ENCODE results near the gene CYP46A1.

The CYP46A1 gene

GRCh38 chr14:99717682-99718013 is 33.5 kb downstream of the CYP46A1 start:
- no peak for DNase-seq

- DNase-seq, result no peak
Measured at GRCh38 chr14:99718031-99718810, 34.1 kb downstream of the CYP46A1 start.

GRCh38 chr14:99718811-99719192 is 34.7 kb downstream of the CYP46A1 start:
- DNase-seq, result no peak

DNA sequence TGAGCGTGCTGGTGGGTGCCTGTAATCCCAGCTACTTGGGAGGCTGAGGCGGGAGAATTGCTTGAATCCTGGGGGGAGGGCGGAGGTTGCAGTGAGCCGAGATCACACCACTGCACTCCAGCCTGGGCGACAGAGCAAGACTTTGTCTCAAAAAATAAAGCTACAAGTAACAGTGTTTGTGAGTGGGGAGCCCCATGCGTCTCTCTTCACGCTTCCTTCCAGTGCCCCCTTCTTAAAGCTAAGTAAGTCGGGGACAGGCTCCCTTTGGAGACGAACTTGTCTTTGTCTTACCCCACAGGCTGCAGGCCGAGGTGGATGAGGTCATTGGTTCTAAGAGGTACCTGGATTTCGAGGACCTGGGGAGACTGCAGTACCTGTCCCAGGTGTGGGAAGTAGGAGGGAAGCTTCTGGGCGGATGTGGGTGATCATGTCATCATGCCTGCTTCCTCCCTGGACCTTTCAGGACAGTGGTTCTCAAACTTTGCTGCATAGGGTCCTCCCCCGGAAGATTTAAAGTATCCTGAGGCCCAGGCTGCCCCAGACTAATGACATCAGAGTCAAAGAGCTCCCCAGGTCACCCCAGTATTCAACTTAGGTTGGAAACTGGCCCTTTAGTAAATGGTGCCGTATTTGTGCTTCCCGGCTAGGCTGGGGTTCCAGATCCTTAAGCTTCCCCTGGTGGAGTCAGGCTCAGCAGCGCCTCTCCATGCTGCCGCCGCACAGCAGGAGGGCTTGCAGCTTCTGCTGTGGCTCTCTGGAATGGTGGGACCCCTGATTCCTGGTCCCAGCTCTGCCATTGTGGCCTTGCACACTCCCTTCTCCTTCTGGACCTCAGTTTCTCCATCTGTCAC is 37.1 kb downstream of the CYP46A1 start:
- no peak for DNase-seq

DNA sequence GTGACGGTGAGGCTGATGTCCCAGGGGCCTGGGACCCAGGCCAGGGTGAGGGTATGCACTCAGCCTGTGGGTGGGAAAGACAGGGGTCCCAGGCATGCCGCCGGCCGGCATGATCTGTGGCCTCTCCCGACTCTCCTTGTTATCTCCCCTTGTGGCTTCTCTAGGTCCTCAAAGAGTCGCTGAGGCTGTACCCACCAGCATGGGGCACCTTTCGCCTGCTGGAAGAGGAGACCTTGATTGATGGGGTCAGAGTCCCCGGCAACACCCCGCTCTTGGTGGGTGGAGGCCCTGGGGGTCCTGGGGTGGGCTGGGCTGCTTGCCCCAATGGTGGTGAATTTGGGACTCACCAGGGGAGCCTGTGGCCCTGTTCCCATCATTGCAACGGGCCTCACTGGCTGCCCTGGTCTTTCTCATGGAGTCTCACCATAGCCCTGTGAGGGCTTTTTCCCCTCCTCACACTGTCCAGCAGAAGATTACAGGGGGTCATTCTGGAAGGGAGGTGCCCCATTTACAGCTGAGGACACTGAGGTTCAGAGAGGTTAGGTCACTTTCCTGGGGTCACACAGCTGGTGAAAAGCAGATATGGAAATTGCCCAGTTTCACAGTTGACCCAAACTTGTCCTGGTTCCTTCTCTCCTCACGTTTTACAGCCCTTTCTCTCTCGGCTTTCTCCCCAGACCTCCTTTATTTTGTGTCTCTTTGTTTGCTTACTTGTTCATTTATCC is 37.9 kb downstream of the CYP46A1 start:
- no peak for DNase-seq

DNA sequence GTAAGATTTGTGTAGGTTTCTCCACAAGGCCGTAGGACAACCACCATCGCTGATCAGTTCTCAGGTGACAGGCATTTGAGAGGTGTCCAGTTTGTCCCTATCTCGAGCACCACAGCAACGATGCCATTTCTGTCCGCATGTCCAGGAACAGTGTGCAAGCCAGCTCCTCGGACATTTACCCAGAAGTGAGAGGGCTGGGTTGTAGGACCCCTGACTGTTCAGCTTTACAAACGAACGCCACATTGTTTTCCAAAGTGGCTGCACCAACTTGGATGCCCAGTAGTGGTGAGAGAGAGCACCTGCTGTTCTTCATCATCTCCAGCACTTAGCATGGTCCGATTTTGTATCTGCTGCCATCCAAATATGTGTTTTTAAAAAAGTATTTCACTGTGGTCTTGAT is 38.6 kb downstream of the CYP46A1 start:
- no peak for DNase-seq

DNA sequence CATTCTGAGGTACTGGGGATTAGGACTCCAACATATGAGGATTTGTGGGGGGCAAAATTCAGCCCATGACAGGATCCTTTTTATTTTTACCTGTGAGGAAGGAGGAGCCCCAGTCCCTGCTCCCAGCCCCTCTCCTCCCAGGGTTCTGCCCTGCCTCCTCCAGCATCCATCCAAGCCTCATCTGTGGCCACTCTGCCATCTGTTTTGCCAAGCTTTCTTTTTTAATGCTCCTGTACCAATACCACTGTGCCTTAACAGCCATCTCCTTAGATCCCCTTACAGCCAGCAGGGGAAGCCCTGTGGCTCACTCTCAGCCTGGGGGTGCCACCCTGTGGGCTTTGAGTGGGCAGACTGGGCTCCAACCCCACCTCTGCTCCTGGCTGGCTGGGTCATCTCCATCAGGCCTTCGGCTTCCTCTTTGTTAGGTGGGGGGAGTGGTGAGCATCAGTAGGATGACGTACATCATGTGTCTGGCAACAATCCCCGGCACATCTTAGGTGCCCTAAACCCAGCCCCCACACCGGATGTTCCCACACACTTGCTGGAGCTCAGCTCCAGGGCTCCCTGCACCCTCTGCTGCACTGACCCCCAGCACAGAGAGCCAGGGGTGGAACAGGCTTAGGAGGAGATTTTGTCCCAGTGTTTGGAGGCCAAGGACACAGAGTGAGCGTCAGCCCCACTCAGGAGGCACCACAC is 40.2 kb downstream of the CYP46A1 start:
- DNase-seq, result no peak

DNA sequence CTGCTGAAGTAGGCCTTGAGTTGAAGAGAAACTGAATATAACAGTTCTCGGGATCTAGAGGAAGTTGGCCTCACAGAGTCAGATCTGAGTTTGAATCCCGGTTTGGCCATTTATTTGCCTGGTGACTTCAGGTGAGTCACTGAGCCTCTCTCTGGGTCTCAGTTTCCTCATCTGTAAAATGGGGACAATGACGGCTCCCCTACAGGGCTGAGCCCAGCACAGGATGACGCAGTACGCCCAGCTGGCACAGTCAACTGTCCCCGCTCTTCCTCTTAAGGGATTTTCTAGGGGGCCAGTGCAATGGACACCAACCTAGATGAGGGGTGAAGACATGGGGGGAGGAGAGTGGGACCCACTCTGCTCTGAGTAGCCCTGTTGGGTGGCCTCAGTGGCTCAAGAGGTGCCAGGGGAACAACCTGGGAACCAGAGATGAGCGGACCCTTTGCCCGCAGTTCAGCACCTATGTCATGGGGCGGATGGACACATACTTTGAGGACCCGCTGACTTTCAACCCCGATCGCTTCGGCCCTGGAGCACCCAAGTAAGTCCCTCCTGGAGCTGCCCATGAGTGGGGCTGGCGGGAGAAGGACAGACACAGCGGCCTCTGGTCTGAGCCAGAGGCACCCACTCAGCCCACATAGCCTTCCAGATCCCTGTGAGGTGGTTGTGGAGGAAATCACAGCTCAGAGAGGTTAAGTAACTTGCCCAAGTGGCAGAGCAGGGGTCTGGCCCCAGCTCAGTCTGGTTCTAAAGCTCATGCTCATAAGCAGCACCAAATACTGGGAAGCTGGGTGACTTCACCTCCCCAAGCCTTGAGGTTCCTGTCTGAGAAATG is 41.1 kb downstream of the CYP46A1 start:
- no peak for DNase-seq

DNA sequence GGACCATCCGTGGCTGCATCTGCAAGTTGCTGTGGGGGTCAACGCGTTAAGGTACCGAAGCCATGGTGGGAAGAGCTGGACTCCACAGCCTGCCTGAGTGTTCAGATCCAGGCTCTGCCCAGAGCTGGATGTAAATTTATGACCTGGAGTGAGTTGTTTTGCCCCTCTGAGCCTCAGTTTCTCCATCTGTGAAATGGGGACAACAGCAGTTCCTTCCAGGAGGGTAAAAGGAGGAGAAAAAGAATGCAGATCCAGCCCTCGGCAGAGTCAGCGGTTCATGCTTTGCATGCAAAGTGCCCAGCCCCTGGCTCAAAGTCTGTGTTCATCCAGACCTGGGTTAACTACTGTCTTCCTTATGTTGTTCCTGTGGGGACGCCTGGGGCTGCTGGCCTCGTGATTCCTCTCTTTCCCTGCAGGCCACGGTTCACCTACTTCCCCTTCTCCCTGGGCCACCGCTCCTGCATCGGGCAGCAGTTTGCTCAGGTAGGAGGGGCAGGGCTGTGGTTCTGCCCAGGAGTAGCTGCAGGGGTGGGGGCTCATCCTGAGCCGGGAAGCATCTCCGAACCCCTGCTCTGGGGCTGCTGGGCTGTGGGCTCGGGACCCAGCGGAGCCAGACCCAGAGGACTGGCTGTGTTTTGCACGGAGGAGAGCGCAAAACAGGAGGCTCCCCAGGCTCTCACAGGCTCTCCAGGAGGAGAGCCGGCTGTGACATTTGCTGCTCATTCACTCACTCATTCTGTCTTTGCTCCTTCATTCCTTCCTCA is 41.9 kb downstream of the CYP46A1 start:
- no peak for DNase-seq

GRCh38 chr14:99726538-99727095 is 42.5 kb downstream of the CYP46A1 start:
- DNase-seq, result no peak

DNA sequence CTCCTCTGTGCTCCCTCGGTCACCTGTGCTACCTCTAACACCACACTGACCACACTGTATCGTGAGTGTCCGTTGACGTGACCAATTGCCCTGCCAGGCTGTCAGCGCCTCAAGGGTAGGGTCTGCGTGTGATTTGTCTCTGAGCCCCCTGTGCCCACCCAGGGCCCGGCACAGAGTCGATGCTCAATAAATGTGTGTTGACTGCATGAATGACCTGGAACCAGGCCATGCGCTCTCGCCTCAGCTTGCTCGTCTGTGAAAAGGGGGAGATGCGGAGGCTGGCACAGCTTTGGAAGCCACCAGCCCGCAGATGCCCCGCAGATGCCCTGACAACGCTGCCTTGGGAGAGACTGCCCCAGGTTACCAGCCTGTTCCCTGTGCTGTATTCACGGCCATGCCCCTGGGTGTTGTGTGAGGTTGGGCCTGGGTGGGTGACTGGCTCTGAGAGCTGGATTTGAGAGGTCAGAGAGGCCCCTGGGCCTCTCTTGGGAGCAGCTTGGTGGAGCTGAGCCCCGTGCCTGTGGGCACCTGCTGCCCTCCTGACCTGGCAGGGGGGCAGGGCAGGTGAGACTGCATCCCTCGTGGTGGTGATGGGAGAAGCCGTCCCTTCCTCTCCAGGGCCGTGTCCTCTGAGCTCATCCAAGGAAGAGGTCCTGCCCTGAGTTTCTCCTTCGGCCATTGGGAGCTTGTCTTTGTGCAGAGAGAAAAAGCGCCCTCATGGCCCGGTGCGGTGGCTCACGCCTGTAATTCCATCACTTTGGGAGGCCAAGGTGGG is 43.2 kb downstream of the CYP46A1 start:
- no peak for DNase-seq

GRCh38 chr14:99728231-99728920 is 44.3 kb downstream of the CYP46A1 start:
- no peak for DNase-seq

GRCh38 chr14:99728981-99729451 is 44.9 kb downstream of the CYP46A1 start:
- no peak for DNase-seq

DNA sequence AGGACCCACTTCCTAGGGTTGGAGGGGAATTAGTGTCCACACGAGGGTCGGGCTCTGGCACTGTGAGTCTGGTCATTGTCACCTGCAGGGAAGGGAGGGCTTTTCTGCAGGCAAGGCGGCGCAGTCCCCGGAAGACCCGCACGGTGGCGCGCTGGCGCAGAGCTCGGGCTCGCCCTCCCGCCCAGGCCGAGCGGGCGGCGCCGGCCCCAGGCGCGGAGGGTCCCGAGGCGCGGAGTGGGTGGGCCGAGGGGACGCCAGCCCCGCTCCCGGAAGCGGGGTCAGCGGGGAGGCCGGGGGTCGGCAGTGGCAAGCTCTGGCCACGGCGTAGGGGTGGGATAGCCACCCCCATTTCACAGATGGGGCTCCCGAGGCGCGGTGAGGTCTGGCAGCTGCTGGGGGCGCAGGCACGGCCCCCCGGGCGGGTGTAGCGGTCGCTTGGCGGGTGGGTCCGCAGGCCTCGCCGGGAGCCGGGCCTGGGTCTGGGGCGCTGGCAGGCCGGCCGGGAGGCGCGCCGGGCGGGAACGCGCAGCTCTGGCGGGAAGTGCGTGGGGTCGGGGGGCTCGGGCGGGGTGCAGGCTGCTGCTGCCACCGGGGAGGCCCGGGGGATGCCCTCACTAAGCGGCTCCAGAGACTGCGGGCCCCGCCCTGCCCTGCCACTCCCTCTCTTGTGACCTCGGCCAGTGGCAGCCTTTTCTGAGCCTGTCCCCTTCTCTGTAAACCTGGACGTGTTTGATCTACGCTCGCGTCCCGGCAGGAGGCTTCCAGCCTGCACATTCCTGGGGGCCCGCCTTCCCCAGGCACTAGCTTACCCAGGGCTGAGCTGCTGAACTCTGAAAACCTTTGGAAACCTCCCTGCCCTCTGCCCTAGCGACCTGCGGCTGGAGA is 46.1 kb downstream of the CYP46A1 start:
- DNase-seq, result peak; percentile 58

DNA sequence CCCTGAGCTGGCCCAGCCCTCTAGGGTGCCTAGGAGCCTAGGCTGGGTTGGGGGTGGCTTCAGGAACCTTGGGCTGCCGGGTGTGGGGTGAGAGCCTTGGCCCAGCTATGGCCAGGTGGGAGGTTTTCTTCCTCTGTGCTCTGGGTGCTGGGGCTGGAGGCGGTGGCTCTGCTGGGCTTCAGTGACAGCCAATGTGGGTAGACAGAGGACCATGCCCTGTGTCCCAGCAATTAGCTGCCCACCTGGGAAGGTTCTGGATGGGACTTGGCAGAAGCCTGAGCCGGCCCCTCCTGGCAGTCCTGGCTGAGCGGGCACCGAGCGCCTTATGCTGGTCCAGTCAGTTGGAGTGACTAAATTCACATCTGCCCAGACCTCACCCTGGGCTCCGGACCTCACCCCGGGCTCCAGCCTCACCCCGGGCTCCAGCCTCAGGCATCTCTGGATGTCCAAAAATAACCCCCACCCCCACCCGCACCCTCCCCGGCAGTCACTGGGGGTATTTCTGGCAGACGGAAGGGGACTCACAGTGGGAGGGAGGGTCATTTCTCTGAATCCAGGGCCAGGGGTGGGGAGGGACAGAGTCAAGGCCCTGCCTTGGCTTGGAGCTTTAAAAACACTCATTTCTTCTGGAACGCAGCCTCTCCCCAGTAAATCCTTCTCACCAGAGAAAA is 46.9 kb downstream of the CYP46A1 start:
- DNase-seq, result no peak

DNA sequence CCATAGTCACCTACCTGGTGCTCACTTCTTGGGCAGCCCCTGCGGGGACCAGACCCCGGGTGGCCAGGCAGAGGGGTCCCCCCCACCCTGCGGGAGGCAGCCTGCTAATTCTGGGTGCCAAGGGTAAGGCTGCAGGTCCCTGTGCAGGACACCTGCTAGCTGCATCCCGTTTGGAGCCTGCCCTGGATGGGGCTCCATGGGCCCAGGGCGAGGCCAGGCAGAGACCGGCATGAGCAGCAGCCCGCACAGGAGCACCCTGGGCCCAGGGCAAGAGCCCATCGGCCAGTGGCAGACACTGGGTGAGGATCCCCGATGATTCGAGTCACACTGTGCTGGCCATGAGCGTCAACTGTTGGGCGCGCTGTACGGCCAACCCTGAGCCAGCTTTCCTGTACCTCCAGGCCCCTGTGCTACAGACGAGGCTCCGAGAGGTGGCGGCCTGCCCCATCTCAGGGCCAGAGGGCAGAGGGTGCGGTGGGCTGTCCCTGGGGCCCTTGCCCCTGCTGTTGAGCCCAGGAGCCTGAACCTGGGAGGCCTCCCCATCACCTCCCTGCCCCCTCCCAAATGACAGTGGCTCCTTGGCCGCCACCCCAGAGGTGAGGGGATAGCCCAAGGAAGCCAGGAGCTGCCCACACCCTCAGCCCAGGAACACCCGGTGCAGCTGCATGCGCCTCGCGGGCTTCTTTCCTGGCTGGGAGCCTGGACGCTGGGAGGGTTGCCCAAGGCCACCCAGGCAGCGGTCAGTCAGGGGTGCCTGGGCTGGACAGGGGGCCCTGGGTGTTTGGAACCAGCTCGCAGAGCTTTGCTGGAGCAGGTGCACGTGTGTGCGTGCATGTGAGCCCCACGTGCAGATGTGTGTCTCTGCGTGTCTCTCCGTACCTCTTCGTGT is 47.7 kb downstream of the CYP46A1 start:
- DNase-seq, result no peak
